DND-41 (cell line): ENCODE results near the gene MME.

Source experiments
- CTCF ChIP-seq: IDR thresholded peaks from 2 replicates; pipeline ENCODE4 v1.5.1; 2012; ENCODE audit warnings: borderline replicate concordance, low read length, moderate library complexity, mild to moderate bottlenecking; ENCODE audit not compliant: poor library complexity, severe bottlenecking; ENCODE audit errors: extremely low read depth
- EZH2 ChIP-seq: IDR thresholded peaks from 3 replicates; pipeline ENCODE4 v1.6.1; 2012; ENCODE audit warnings: borderline replicate concordance, low read depth, mild to moderate bottlenecking, moderate library complexity, low read length, inconsistent platforms; ENCODE audit not compliant: severe bottlenecking

GRCh38 chr3:155190691-155191090 is 110.6 kb downstream of the MME start:
- TF ChIP-seq CTCF (no peak), EZH2 (no peak)
